SIG-M5 treated with dmso at 0.1 percent for 504 hours (cell line): ENCODE measurements around the gene ZCCHC14.

ENCODE experiments used
- DNase-seq: peaks from one replicate; lab custom pipeline; 2025; ENCODE audit not compliant: unreplicated experiment; lab: John Stamatoyannopoulos, UW

The ZCCHC14 gene

DNA sequence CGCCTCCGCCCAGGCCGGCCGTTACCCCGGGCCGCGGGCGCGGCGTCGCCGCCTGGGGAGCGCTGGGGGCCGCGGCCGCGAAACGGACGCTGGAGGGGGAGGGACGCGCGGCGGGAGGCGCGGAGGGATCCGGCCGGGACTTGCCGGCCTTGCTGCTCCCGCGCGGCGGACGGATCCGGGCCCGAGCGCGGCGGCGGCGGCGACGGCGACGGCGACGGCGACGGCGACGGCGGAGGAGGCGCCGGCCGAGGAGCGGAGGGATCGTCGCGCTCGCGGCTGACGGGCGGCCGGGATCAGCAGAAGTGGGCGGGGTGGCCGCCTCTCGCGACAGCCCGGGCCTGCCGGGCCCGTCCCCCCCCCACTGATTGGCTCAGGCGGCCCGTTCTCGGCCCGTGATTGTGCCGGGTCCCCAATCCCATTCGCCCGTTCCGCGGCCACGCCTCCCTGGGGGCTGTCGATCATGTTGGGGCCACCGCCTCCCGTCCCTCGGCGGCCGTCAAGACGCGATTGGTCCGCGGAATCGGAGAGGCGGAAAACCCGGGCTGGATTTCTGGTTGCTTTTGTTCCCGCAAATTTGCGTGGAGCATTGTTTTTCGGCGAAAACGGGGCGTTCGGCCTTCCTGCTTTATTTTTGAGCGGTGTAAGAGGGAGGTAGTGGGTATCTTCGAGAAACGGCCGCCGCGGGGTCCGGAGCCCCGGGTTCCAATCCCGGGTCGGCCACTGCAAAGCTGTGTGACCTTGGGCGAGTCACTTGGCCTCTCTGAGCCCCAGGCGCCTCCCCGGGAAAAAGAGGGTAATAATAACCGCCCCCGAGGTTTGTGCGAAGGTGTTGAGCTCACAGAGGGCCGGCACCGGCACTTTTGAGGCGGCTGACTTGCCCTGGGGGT lies at the start of gene ZCCHC14:
TSS of gene ZCCHC14 (minus strand) at position 304 of the 887 bp plus-strand sequence. CDS start 786 bp downstream, outside the sequence.
- DNase-seq: peak; percentile 93

DNA sequence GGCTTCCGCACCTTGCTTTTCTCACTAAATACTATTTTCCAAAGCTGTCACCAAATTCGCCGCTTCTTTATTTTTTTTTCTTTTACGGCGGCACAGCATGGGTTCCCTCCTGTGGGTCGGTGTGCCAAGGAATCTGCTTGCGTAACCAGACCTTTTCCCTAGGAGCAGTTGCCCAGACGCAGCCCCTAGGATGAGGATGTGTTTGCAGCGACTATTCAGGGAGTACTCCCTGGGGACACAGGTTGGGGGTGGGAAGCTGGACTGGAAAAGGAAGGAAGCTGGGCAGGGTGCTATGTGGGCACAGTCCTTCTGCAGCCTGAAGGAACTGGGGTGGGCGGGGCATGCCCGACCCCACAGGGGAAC lies 49.0 kb upstream of the ZCCHC14 start:
- no peak for DNase-seq

DNA sequence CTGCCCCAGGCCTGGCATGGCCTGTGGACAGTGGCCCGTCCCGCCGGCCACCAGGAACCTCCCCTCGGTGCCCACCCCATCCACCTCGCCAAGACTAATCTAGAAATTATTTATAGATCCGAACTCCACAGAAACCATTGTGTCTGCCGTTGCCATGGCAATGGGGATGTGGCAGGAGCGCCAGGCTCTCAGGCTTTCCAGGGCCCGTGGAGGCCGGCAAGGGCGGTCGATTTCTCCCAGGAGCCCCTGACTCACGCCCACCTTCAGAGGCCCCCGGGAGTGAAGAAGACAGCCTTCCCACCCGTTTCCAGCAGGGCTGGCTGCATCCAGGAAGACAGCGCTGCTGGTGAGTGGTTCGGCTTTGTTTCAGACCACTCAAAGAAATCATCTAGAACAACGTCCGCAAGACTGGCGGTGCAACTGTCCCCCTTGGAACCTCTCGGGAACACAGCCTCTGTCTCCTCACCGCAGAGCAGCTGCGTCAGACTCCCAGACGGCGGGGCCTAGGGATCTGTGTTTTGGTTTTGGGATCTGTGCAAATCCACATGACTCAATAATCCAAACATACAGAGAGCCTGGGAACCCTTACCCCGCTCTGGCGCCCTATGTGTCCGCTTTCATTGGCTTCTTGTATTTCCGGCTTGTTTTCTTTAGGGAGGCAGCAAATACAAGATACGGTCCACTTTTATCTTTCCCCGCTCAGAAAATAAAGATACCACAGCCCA lies 48.5 kb upstream of the ZCCHC14 start:
- no peak for DNase-seq

DNA sequence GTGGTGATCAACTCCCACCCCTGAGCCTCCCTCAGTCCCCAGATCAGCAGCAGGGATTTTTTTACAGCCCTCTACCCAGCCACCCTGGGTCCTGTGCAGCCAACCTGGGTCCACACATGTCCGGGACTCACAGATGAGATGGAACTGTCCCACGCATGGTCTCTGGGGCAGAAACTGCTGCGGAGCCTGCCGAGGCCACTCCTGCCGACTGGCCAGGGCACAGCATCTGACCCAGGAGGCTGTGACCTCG lies 48.0 kb upstream of the ZCCHC14 start:
- no peak for DNase-seq

DNA sequence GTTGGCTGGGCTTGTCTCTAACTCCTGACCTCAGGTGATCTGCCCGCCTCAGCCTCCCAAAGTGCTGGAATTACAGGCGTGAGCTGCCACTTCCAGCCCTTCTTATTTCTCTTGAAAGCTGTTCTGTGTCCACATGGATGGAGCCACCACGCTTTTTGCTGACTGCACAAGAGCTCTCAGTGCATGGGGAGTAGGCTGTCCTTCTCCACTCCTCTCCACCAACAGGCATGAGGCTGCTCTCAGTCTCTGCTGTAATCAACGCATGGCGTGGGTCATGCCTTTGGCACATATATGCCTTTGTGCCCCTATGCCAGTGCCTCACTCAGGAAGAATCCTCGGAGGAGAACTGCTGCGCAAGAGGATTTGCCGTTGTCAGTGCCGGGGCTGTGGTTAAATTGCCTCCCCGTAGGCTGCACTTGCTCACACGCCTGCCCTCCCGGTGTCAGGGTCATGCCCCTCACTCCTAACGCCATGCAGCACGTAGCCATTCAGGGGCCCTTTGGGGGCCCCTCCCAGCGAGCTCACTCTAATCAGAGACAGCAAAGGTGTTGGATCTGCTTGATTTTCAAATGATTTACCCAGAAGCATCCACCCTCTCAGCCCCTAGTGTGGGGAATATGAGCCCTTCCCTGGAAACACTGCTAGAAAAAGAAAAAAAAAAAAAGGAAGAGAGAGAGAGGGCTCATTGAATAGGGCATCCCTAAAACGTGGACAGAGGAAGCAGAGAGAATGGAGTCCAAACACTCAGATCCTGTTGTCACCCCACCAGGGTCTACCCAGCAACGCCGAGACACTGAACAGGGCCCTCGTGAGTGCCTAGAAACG lies 47.5 kb upstream of the ZCCHC14 start:
- peak; percentile 10 for DNase-seq

DNA sequence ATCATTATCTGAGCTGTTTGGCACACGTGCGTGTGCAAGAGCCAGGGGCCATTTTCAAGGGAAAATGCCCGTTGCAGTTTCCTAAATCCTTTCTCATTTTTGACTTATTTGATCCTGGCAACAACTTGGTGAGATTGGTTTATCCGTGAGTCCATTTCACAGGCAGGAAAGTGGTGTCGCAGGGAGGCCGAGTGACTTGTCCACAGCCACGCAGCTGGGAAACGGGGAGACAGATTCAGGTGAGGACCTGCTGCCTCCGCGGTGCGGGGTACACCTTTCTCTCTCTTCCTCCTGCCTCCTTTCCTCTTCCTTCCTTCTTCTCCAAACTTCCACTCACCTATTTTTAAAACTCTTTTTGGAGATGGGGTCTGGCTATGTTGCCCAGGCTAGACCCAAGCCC lies 46.3 kb upstream of the ZCCHC14 start:
- no peak for DNase-seq

DNA sequence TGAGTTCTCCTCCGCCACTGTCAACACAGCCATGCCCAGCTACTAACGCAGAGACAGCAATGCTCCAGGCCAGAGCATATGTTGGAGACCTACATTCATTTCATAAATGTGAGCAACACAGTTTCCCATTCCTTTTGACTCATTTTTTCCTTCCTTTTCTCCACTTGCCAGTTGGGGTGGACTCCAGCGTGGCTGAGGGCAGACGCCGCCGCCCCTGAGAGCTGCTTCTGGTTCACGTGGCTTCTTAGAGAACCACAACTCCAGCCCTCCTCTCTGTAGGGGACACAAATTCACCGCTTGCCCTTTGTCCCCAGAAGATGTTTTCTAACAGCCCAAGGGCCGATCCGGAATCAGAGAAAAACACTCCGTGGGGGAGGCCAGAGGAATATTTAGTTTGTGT lies 45.8 kb upstream of the ZCCHC14 start:
- DNase-seq: no peak

DNA sequence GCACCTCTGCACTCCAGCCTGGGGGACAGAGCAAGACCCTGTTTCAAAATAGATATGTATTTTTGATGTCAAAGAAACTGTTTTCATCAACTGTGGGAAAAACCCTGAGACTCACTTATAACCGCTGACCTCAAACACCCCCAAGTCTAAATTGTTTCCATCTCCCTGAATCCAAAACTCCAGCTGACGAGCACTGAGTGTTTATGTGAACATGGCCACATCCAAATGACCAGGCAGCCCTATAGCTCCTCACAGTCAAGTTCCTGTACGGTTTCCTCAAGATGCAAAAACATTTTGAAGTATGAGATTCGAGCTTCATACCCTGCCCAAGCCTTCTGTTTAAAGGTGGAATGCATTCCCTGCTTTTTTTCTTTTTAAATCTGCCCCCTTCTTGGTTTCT lies 45.3 kb upstream of the ZCCHC14 start:
- no peak for DNase-seq

DNA sequence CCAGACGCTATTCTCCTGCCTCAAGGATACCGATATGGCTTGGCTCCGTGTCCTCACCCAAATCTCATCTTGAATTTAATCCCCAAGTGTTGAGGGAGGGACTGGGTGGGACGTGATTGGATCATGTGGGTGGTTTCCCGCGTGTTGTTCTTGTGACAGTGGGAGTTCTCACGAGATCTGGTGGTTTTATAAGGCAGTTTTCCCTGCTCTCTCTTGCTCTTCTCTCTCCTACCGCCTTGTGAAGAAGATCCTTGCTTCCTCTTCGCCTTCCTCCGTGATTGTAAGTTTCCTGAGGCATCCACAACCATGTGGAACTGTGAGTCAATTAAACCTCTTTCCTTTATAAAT lies 43.9 kb upstream of the ZCCHC14 start:
- no peak for DNase-seq

DNA sequence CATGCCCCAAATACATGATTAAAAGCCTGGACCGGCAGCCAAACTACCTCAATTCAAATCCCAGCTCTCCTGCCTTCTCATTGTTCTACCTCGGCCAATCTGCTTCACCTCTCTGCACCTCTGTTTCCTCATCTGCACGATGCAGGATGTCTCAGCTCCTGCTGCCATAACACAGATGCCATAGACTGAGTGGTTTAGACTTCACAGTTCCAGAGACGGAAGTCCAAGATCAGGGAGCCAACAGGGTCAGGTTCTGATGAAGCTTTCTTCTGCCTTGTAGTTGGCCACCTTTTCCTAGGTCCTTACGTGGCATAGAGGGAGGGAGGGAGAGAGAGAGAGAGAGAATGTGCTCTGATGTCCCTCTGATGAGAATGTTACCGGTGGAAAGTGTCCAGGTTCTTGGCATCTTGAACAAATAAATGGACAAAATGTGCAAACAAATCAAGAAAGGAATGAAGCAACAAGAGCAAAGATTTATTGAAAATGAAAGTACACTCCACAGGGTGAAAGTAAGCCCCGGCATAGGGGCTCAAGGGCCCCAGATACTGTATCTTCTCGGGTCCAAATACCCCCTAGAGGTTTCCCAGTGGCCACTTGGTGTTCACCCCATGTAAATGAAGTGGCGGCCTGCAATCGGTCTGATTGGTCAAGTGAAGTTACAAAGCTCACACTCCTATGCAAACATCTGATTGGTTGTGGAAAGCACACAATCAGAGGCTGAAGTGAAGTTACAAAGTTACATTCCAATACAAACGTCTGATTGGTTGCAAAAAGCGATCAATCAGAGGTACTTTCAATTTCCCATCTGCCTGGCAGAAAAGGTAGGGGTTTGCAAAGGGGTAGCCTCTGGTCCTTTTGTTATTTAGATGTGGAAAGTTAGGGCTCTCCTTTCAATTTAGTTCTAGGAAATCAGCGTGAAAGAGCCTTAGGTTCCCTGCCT lies 43.3 kb upstream of the ZCCHC14 start:
- DNase-seq: no peak

DNA sequence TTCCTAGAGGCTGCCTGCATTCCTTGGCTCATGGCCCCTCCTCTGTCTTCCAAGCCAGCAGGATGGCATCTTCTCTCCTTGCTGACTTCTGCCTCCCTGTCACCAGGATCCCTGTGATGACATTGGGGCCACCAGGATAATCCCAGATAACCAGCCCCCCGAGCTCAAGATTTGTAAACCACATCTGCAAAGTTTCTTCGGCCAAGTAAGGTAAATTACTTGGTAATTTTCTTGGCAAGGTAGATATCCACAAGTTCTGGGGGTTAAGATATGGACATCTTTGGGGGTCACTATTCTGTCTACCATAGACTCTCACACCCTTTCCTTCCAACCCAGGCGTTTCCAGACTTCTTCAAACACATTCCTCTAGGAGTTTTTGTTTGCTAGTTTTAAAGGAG lies 42.6 kb upstream of the ZCCHC14 start:
- no peak for DNase-seq

DNA sequence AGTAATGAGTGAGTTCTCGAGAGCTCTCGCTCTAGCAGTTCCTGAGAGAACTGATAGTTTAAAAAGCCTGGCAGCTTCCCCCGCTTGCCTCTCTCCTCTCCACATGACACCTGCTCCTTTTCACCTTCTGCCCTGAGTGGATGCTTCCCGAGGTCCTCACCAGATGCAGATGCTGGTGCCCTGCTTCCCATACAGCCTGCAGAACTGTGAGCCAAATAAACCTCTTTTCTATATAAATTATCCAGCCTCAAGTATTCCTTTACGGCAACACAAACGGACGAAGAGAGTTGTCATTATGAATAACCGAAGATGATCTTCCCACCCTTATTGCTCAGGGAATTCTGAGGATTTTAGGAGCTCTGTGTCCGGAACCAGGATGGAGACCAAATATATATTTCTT lies 41.9 kb upstream of the ZCCHC14 start:
- DNase-seq: no peak

DNA sequence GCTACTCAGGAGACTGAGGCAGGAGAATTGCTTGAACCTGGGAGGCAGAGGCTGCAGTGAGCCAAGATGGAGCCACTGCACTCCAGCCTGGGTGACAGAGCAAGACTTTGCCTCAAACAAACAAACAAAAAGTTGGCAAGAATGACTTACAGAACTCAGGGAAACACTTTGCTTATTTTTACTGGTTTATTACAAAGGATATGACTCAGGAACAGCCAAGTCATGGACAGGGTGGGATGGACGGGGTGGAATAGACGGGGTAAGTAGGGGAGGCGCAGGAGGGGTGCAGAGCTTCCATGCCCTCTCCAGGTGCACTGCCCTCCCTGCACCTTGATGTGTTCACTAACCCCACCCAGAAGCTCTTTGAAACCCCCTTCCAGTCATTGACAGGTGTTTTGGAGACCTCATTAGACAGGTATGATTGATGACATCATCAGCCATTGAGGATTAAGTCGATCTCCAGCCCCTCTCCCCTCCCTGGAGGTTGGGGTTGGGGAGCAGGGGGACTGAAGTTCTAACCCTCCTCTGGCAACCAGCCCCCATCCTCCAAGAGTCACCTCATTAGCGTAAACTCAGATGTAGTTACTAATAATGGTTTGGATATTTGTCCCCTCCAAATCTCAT lies 41.3 kb upstream of the ZCCHC14 start:
- no peak for DNase-seq

DNA sequence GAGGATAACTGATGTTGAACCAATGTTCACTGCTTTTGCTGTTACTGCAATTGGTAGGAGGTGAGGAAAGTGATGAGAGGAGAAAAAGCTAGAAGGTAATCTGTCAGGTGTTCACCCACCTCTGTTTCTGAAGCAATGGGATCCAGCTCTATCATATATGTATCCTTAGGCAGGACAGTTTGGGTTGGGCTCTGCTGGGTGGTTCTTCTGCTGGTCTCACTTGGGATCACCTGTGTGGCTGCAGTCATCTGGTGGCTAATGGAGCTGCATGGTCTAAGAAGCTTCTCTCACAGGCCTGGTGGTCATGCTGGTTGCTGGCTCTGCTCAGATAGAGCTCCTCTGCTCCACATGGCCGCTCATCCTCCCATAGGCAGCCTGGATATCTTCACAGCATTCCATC lies 40.2 kb upstream of the ZCCHC14 start:
- no peak for DNase-seq

DNA sequence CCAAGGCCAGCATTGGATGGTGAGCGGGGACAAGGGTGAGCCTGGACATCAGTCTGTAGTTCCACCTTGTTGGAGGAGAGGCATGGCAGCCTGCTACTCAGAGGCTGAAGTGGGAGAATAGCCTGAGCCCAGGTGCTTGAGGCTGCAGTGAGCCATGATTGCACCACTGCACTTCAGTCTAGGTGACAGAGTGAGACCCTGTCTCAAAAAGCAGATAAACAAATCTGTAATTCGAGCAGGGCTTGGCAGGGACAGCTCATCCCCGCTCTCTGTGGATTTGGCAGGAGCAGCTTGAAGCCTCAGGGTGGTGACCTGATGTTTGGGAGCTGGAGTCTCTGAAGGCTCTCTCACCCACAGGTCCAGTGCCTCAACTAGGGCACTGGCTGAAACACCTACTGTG lies 38.6 kb upstream of the ZCCHC14 start:
- no peak for DNase-seq

DNA sequence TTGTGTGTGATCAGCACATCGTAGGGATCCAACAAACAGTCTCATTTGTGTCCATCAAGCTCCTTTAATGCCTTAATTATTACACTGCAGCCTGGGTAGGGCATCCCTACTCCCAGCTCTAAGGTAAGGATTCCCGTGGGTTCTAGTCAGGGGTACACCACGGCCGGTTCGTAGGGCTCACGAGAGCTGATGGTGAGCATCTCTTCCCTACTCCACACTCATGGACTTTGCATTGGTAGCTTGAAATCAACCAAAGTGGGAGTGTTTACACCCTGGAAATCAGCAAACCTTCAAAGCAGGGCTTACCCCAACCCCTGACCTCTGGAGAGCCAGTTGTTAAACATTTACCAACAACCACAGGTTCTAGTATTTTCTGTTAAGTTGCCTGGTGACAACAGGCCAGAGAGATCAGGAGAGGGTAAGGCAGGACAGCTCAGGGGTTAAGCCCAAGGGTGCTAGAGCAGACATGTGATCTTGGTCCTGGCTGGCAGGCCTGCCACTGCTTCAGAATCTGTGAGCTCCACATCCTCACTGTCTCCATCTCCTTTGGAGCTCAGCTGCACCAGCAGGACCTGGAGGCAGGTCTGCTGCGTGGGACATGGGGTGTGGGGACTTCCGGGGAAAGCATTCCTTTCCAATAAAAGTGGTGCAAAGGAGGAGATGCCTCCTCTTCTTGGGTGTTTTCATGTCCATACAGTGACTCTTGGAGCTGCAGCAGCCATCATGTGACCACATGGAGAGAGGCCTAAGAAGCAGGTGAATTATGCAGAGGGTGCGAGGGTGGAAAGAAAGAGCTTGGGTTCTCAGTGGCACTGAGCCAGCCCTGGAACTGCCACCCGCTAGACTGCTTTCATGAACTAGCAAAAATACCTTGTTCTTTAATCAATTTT lies 36.1 kb upstream of the ZCCHC14 start:
- no peak for DNase-seq

DNA sequence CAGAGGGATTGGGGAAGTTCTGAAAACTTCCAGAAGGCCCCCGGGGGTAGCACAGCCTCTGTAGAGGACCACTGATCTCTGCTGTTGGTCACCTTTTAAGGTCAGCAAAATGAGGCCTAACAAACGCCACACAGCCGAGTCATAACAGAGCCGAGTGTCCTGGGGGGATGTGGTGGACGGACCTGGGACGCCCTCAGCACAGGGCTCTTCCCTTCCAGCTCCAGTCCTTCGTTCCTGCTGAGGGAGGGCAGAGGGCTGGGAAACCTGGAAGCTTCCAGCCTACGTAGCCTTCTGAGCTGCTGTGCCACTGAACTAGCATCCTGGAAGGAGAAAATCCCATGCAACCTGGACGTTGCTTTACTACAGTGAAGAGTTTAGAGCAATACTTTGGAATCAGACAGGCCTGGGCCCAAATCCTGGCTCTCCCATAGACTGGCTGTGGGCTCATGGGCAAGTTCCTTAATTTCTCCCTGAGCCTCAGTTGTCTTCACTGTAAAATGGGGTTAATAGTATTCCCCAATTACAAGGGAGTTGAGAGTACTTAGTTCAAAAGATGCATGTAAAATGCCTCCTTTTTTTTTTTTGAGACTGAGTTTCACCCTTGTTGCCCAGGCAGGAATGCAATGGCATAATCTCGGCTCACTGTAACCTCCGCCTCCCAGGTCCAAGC lies 34.4 kb upstream of the ZCCHC14 start:
- no peak for DNase-seq

DNA sequence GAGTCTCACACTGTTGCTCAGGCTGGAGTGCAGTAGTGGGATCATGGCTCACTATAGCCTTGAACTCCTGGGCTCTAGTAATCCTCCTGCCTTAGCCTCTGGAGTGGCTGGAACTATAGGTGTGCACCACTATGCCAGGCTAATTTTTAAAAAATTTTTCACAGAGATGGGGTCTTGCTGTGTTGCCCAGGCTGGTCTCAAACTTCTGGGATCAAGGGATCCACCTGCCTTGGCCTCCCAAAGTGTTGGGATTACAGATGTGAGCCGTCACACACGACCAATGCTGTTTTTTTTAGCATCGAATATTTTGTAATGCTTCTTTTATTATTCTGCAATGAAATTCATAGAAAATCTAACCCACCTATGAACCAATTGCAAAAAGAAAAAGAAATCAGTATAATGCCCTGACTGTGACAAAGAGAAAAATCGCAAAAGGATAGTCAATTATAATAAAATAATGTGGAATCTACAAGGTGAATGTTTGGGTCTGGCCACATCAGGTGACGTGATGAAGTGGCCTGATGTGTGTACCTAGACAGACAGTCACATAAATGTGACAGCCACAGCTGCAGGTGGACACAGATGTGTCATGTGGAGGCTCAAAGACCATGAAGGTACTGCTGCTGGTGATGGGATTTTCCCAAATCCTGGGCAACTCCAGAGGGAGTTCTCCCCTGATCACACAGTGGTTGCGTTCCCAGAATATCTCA lies 33.6 kb upstream of the ZCCHC14 start:
- no peak for DNase-seq
